Cardiac septum (tissue), 1 donor: ENCODE measurements around the gene ARID5A. TPM values are rescaled to one million over a fixed set of nuclear protein-coding genes. Genes with fewer than 3 reads are reported as not detected.

ENCODE experiments used
- DNase-seq: peaks from one replicate; pipeline ENCODE4 v3.0.0-alpha.2; 2020; ENCODE audit warnings: low spot score
- intact Hi-C: fragments of 100-400 bp; cut with DNase I; formaldehyde crosslinking; loops from one replicate; pipeline ENCODE4 v1.14.0; 2022
- total RNA-seq: library from RNA; stranded (reverse); fragmentation: NEBNext Ultra II Directional; extraction: Animal tissue kit (Norgen Biotek cat#: 25700); gene quantifications from one replicate; pipeline ENCODE4 v1.2.1, GENCODE V29; 2021
- donor health status: DM: no; HTN: no; CAD: no.

Gene ARID5A
- total RNA-seq, 1 donor from 2014 or later = 79.4 TPM

GRCh38 chr2:96505231-96505889, 31.2 kb upstream of the ARID5A start, which contains the start of gene NEURL3:
NEURL3 (minus strand) TSS chr2:96505357; CDS start chr2:96505286, 71 bp downstream.
- intact Hi-C loops = loop anchor here (5.0 to 10.0 kb wide), 3 partner anchors 158 to 371 kb away; partner anchors contain the start of genes ASTL and SNRNP200
- no peak for DNase-seq

- intact Hi-C loops = loop anchor here (5.0 to 10.0 kb wide), 3 partner anchors 159 to 371 kb away; partner anchors contain the start of genes ASTL and SNRNP200
- DNase-seq = no peak
These were observed 30.3 kb upstream of the ARID5A start for GRCh38 chr2:96506016-96506906.

- peak; percentile 31 for DNase-seq
- intact Hi-C loops = loop anchor here (5.0 to 10.0 kb wide), 3 partner anchors 160 to 372 kb away; partner anchors contain the start of genes ASTL and SNRNP200
These were observed 29.7 kb upstream of the ARID5A start for GRCh38 chr2:96506907-96507240.

- intact Hi-C loops = loop anchor here (2.0 to 10.0 kb wide), 4 partner anchors 45 to 373 kb away; partner anchors contain the start of genes ASTL and SNRNP200
- DNase-seq = peak; percentile 85
These were observed 28.5 kb upstream of the ARID5A start for GRCh38 chr2:96507957-96508520.

- DNase-seq = peak; percentile 72
- intact Hi-C loops = loop anchor here (1.0 to 10.0 kb wide), 5 partner anchors 44 to 374 kb away; partner anchors contain the start of genes ASTL and SNRNP200
These were observed 27.9 kb upstream of the ARID5A start for GRCh38 chr2:96508521-96509113.

GRCh38 chr2:96509114-96509846, 27.3 kb upstream of the ARID5A start:
- DNase-seq = peak; percentile 94
- intact Hi-C loops = loop anchor here (1.0 to 10.0 kb wide), 5 partner anchors 44 to 374 kb away; partner anchors contain the start of genes ASTL and SNRNP200

GRCh38 chr2:96509847-96510230, 26.7 kb upstream of the ARID5A start:
- no peak for DNase-seq
- intact Hi-C loops = loop anchor here (1.0 to 10.0 kb wide), 5 partner anchors 43 to 375 kb away; partner anchors contain the start of genes ASTL and SNRNP200

GRCh38 chr2:96510931-96511595, 25.5 kb upstream of the ARID5A start:
- DNase-seq = peak; percentile 19
- intact Hi-C loops = no loop called here

- intact Hi-C loops = no loop called here
- DNase-seq = peak; percentile 17
These were observed 24.7 kb upstream of the ARID5A start for GRCh38 chr2:96511851-96512250.

GRCh38 chr2:96512341-96512740, 24.2 kb upstream of the ARID5A start:
- intact Hi-C loops = no loop called here
- peak; percentile 10 for DNase-seq

- intact Hi-C loops = no loop called here
- DNase-seq = peak; percentile 24
These were observed 22.0 kb upstream of the ARID5A start for GRCh38 chr2:96514521-96514920.

GRCh38 chr2:96517079-96517478, 19.5 kb upstream of the ARID5A start:
- no peak for DNase-seq
- intact Hi-C loops = no loop called here

- intact Hi-C loops = no loop called here
These were observed 16.3 kb upstream of the ARID5A start for GRCh38 chr2:96520231-96520630.

GRCh38 chr2:96520697-96521096, 15.9 kb upstream of the ARID5A start:
- intact Hi-C loops = no loop called here
- no peak for DNase-seq

More at GRCh38 chr2:96520231-96520630, 16.3 kb upstream of the ARID5A start:
- DNase-seq = peak; percentile 5

GRCh38 chr2:96521219-96521618, 15.3 kb upstream of the ARID5A start:
- intact Hi-C loops = no loop called here
- DNase-seq = no peak

- intact Hi-C loops = no loop called here
- DNase-seq = no peak
These were observed 14.0 kb upstream of the ARID5A start for GRCh38 chr2:96522304-96523203.
